Nephron progenitor cell (in vitro differentiated cells): ENCODE data around the gene SFRP2.

Experiments used
- DNase-seq: peaks from one replicate; pipeline ENCODE4 v3.0.0; 2021
- H3K27ac Mint-ChIP-seq: 2 replicates; pipeline ENCODE4 v1.8.0; 2021; ENCODE audit warnings: mild to moderate bottlenecking, moderate library complexity, mixed read lengths
- H3K27me3 Mint-ChIP-seq: 2 replicates; pipeline ENCODE4 v1.8.0; 2021; ENCODE audit warnings: mild to moderate bottlenecking, low read depth, mixed read lengths; ENCODE audit not compliant: poor library complexity
- H3K36me3 Mint-ChIP-seq: 2 replicates; pipeline ENCODE4 v1.8.0; 2021; ENCODE audit warnings: low read depth, mixed read lengths
- H3K4me1 Mint-ChIP-seq: 2 replicates; pipeline ENCODE4 v1.8.0; 2021; ENCODE audit warnings: mixed read lengths
- H3K4me3 Mint-ChIP-seq: 2 replicates; pipeline ENCODE4 v1.8.0; 2021; ENCODE audit warnings: mild to moderate bottlenecking, moderate library complexity, mixed read lengths
- H3K9me3 Mint-ChIP-seq: 2 replicates; pipeline ENCODE4 v1.8.0; 2021; ENCODE audit warnings: mild to moderate bottlenecking, moderate library complexity, mixed read lengths
- TF ChIP-seq, protein P1 (sequence below): fragments of 200-600 bp; sonication (generic); IDR thresholded peaks from 2 replicates; pipeline ENCODE4 v1.5.0; 2021; ENCODE audit warnings: antibody characterized with exemption

Gene SFRP2, protein sequence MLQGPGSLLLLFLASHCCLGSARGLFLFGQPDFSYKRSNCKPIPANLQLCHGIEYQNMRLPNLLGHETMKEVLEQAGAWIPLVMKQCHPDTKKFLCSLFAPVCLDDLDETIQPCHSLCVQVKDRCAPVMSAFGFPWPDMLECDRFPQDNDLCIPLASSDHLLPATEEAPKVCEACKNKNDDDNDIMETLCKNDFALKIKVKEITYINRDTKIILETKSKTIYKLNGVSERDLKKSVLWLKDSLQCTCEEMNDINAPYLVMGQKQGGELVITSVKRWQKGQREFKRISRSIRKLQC

DNA sequence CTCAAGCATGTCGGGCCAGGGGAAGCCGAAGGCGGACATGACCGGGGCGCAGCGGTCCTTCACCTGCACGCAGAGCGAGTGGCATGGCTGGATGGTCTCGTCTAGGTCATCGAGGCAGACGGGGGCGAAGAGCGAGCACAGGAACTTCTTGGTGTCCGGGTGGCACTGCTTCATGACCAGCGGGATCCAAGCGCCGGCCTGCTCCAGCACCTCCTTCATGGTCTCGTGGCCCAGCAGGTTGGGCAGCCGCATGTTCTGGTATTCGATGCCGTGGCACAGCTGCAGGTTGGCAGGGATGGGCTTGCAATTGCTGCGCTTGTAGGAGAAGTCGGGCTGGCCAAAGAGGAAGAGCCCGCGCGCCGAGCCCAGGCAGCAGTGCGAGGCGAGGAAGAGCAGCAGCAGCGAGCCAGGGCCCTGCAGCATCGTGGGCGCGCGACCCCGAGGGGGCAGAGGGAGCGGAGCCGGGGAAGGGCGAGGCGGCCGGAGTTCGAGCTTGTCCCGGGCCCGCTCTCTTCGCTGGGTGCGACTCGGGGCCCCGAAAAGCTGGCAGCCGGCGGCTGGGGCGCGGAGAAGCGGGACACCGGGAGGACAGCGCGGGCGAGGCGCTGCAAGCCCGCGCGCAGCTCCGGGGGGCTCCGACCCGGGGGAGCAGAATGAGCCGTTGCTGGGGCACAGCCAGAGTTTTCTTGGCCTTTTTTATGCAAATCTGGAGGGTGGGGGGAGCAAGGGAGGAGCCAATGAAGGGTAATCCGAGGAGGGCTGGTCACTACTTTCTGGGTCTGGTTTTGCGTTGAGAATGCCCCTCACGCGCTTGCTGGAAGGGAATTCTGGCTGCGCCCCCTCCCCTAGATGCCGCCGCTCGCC, at the start of gene SFRP2:
SFRP2 (minus strand) TSS at position 671 of the 864 bp plus-strand sequence; CDS start at position 423, 248 bp downstream.
- peak within 1 kb of the TSS; percentile 87 for H3K4me3 Mint-ChIP-seq
- peaks cover 71% of the 10 kb centered on the region for H3K27me3 Mint-ChIP-seq
- TF ChIP-seq, protein P1, sequence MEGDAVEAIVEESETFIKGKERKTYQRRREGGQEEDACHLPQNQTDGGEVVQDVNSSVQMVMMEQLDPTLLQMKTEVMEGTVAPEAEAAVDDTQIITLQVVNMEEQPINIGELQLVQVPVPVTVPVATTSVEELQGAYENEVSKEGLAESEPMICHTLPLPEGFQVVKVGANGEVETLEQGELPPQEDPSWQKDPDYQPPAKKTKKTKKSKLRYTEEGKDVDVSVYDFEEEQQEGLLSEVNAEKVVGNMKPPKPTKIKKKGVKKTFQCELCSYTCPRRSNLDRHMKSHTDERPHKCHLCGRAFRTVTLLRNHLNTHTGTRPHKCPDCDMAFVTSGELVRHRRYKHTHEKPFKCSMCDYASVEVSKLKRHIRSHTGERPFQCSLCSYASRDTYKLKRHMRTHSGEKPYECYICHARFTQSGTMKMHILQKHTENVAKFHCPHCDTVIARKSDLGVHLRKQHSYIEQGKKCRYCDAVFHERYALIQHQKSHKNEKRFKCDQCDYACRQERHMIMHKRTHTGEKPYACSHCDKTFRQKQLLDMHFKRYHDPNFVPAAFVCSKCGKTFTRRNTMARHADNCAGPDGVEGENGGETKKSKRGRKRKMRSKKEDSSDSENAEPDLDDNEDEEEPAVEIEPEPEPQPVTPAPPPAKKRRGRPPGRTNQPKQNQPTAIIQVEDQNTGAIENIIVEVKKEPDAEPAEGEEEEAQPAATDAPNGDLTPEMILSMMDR = no peak
- peak; percentile 72 for DNase-seq
- peaks cover 76% of the 10 kb centered on the region for H3K4me1 Mint-ChIP-seq
- H3K36me3 Mint-ChIP-seq = no peaks in the 10 kb centered on the region
- H3K9me3 Mint-ChIP-seq = no peaks in the 10 kb centered on the region
- peak within 1 kb of the TSS; percentile 75 for H3K27ac Mint-ChIP-seq

DNA sequence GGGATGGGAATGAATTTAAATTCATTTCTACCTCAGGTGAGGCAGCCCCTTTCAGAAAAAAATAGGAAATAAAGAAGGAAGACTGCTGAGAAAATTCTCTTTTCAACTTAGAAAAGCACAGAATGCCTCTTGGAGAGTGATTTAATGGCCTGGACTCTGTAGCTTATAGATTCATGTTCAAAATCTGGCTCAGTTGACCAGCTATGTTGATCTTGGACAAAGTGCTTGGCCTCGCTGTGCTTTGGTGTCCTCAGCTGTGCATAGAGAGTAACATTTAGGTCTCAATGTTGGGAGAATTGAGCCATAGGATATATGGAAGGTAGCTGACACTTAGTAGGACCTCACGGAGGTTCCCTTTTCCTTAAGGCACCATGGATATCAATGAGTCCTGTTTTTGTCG, 49.7 kb upstream of the SFRP2 start:
- DNase-seq = no peak
- no peak overlapping the region for H3K4me3 Mint-ChIP-seq
- no peaks in the 10 kb centered on the region for H3K36me3 Mint-ChIP-seq
- H3K27ac Mint-ChIP-seq = no peak overlapping the region
- no peaks in the 10 kb centered on the region for H3K4me1 Mint-ChIP-seq
- H3K9me3 Mint-ChIP-seq = peaks cover 7% of the 10 kb centered on the region
- TF ChIP-seq, protein P1 = no peak
- H3K27me3 Mint-ChIP-seq = peaks cover 3% of the 10 kb centered on the region

DNA sequence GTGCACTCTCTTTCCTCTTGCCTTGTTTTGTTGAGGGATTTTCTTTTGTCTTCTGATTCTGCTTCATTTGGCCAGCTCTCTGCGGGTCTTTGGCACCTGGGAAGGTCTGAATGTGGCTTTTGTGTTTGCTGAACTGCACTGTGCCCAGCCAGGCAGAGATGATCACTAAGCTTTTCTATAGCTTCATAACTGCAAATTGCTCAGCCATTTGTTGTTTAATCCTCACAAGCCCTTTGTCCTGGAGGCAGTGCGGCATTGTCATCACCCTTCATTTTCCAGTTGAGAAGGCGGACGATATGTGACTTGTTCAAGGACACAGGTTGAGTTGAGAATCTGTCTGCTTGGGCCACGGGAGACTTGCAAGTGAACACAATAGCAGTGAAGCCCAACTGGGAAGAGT, 46.0 kb upstream of the SFRP2 start:
- H3K9me3 Mint-ChIP-seq = no peaks in the 10 kb centered on the region
- no peaks in the 10 kb centered on the region for H3K4me1 Mint-ChIP-seq
- no peak for DNase-seq
- no peak overlapping the region for H3K27ac Mint-ChIP-seq
- H3K36me3 Mint-ChIP-seq = no peaks in the 10 kb centered on the region
- H3K4me3 Mint-ChIP-seq = no peak overlapping the region
- H3K27me3 Mint-ChIP-seq = peaks cover 3% of the 10 kb centered on the region
- TF ChIP-seq, protein P1 = no peak

DNA sequence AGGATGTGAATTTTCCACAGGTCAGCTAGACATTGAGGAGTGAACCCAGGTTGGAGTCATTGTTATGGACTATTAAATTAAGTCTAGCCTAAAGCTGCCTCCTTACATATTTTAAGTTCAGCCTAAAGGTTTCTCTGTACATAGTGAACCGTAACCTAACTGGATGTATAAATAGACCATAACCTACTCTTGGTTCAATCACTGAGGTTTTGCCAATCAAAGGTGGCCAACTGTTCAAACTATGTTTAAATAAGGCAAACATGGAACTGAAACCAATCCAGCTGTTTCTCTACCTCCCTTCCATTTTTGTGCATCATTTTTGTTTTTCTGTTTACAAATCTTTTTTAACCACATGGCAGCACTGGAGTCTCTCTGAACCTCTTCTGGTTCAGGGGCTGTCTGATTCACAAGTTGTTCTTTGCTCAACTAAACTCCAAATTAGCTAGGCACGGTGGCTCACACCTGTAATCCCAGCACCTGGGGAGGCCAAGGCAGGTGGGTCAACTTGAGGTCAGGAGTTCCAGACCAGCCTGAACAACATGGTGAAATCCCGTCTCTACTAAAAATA, 43.9 kb upstream of the SFRP2 start:
- H3K27ac Mint-ChIP-seq = no peak overlapping the region
- no peak overlapping the region for H3K4me3 Mint-ChIP-seq
- no peaks in the 10 kb centered on the region for H3K36me3 Mint-ChIP-seq
- H3K27me3 Mint-ChIP-seq = peaks cover 3% of the 10 kb centered on the region
- no peak for DNase-seq
- no peaks in the 10 kb centered on the region for H3K4me1 Mint-ChIP-seq
- no peaks in the 10 kb centered on the region for H3K9me3 Mint-ChIP-seq
- TF ChIP-seq, protein P1 = no peak

DNA sequence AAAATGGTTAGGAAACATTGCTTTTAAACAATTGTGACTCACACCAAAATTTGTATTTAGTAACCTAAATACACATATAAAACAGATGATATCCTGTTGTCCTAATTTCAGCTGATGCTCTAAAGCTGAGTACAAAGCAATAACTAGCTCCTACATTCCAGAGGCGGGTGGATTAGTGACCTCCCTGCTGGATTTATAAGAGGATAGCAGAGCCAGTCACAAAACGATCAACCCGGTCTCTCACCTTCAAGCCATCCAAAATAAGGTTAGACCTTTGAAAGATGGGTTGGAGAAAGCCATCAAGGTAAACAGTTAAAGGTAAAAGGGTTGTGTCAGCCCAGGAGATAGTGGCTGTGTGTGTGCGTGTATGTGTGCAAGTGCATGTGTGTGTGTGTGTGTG, 43.2 kb upstream of the SFRP2 start:
- Mint-ChIP-seq H3K27ac (no peak overlapping the region), H3K4me3 (no peak overlapping the region), H3K36me3 (no peaks in the 10 kb centered on the region), H3K27me3 (peaks cover 3% of the 10 kb centered on the region), H3K9me3 (no peaks in the 10 kb centered on the region), H3K4me1 (no peaks in the 10 kb centered on the region)
- no peak for DNase-seq
- TF ChIP-seq, protein P1 = no peak
